Measurements from ENCODE around the gene TESK1. TPM values are rescaled to one million over a fixed set of nuclear protein-coding genes. Genes with fewer than 3 reads are reported as not detected.
A peak's percentile ranks its signal among the peaks of the same experiment; 100 is the strongest.

Gene TESK1
- total and polyA plus RNA-seq, 4 donors = 3.7 to 12.5 (median 6.8) TPM

GRCh38 chr9:35629597-35629996 lies 24.5 kb downstream of the TESK1 start:
- TF ChIP-seq FOXA2 (IDR thresholded peaks at IDR 0.05) = no peak
- no peak for TF ChIP-seq HNF4A (conservative IDR thresholded peaks at IDR 0.05)
- no peak for TF ChIP-seq EGR1 (IDR thresholded peaks at IDR 0.05; ENCODE audit: low read depth in 2 of 2)
- no peak for TF ChIP-seq RAD21 (IDR thresholded peaks at IDR 0.05)
- TF ChIP-seq RXRA (IDR thresholded peaks at IDR 0.05) = no peak
- TF ChIP-seq, protein P1, sequence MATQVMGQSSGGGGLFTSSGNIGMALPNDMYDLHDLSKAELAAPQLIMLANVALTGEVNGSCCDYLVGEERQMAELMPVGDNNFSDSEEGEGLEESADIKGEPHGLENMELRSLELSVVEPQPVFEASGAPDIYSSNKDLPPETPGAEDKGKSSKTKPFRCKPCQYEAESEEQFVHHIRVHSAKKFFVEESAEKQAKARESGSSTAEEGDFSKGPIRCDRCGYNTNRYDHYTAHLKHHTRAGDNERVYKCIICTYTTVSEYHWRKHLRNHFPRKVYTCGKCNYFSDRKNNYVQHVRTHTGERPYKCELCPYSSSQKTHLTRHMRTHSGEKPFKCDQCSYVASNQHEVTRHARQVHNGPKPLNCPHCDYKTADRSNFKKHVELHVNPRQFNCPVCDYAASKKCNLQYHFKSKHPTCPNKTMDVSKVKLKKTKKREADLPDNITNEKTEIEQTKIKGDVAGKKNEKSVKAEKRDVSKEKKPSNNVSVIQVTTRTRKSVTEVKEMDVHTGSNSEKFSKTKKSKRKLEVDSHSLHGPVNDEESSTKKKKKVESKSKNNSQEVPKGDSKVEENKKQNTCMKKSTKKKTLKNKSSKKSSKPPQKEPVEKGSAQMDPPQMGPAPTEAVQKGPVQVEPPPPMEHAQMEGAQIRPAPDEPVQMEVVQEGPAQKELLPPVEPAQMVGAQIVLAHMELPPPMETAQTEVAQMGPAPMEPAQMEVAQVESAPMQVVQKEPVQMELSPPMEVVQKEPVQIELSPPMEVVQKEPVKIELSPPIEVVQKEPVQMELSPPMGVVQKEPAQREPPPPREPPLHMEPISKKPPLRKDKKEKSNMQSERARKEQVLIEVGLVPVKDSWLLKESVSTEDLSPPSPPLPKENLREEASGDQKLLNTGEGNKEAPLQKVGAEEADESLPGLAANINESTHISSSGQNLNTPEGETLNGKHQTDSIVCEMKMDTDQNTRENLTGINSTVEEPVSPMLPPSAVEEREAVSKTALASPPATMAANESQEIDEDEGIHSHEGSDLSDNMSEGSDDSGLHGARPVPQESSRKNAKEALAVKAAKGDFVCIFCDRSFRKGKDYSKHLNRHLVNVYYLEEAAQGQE (IDR thresholded peaks at IDR 0.05) = no peak
- TF ChIP-seq, protein P2, sequence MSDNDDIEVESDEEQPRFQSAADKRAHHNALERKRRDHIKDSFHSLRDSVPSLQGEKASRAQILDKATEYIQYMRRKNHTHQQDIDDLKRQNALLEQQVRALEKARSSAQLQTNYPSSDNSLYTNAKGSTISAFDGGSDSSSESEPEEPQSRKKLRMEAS (IDR thresholded peaks at IDR 0.05) = no peak
- no peak for TF ChIP-seq HNF4G (IDR thresholded peaks at IDR 0.05)
- no peak for TF ChIP-seq TAF1 (conservative IDR thresholded peaks at IDR 0.05)
- H3K36me3 ChIP-seq (ENCODE audit: control insufficient read depth in 4 of 4, insufficient read depth in 3 of 4, low read depth in 1 of 4, low read length in 3 of 4) = no peaks in the 10 kb centered on the region
- H3K9ac ChIP-seq (ENCODE audit: low read depth in 1 of 2, low read length in 2 of 2) = no peak overlapping the region
- no peaks in the 10 kb centered on the region for H3K4me1 ChIP-seq (ENCODE audit: control insufficient read depth in 4 of 4, insufficient read depth in 4 of 4, low read length in 3 of 4)
- H3K9me3 ChIP-seq (ENCODE audit: control insufficient read depth in 4 of 4, low read length in 3 of 4) = no peaks in the 10 kb centered on the region
- no peak overlapping the region for H3K27ac ChIP-seq (ENCODE audit: low read depth in 1 of 2, low read length in 2 of 2)
- no peak overlapping the region for H3K4me3 ChIP-seq (ENCODE audit: low read depth in 1 of 3, low read length in 3 of 3)
- DNase-seq (ENCODE audit: low spot score) = no peak
- H3K27me3 ChIP-seq (ENCODE audit: control insufficient read depth in 4 of 4, insufficient read depth in 4 of 4, low read length in 3 of 4) = no peaks in the 10 kb centered on the region
- 88% methylated on average over 5 of the region's 5 CpGs for WGBS

DNA sequence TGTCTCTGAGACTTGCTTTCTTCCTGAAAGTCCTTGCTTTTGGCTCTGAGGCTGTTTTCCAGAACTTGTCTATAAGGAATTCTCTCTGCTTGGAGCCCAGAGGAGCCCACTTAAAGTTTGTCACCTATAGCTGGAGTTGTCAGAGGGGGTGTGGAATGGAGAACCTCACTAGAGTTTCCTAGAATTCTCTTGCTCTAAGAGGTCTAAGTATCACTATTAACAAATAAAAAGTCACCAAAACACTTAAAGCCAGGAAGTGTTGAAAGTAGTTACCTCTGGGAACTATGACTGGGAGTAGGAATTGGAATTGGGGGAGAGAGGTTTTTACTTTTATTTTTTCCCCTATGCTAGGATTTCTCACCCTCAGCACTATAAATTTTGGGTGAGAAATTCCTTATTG lies 30.7 kb downstream of the TESK1 start:
- no peak for TF ChIP-seq ATF3 (IDR thresholded peaks at IDR 0.05)
- TF ChIP-seq CTCF (IDR thresholded peaks at IDR 0.05; ENCODE audit: low read depth, low read length, missing input control) = no peak
- no peak for TF ChIP-seq EGR1 (IDR thresholded peaks at IDR 0.05; ENCODE audit: low read depth in 2 of 2)
- no peak for TF ChIP-seq RXRA (IDR thresholded peaks at IDR 0.05)
- no peak for TF ChIP-seq TAF1 (conservative IDR thresholded peaks at IDR 0.05)
- no peak for TF ChIP-seq FOXA2 (IDR thresholded peaks at IDR 0.05)
- TF ChIP-seq GABPA (IDR thresholded peaks at IDR 0.05 in 1 of 2, conservative IDR thresholded peaks at IDR 0.05 in 1 of 2) = no peak
- TF ChIP-seq, protein P3, sequence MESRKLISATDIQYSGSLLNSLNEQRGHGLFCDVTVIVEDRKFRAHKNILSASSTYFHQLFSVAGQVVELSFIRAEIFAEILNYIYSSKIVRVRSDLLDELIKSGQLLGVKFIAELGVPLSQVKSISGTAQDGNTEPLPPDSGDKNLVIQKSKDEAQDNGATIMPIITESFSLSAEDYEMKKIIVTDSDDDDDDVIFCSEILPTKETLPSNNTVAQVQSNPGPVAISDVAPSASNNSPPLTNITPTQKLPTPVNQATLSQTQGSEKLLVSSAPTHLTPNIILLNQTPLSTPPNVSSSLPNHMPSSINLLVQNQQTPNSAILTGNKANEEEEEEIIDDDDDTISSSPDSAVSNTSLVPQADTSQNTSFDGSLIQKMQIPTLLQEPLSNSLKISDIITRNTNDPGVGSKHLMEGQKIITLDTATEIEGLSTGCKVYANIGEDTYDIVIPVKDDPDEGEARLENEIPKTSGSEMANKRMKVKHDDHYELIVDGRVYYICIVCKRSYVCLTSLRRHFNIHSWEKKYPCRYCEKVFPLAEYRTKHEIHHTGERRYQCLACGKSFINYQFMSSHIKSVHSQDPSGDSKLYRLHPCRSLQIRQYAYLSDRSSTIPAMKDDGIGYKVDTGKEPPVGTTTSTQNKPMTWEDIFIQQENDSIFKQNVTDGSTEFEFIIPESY (IDR thresholded peaks at IDR 0.05) = no peak
- TF ChIP-seq, protein P1 (IDR thresholded peaks at IDR 0.05) = no peak
- TF ChIP-seq RAD21 (IDR thresholded peaks at IDR 0.05) = no peak
- TF ChIP-seq, protein P2 (IDR thresholded peaks at IDR 0.05) = no peak
- no peak for TF ChIP-seq HNF4A (conservative IDR thresholded peaks at IDR 0.05)
- no peak for TF ChIP-seq NR2F2 (IDR thresholded peaks at IDR 0.05)
- no peak for TF ChIP-seq YY1 (IDR thresholded peaks at IDR 0.05)
- TF ChIP-seq FOXA1 (IDR thresholded peaks at IDR 0.05) = no peak
- no peak for TF ChIP-seq HNF4G (IDR thresholded peaks at IDR 0.05)
- TF ChIP-seq SP1 (IDR thresholded peaks at IDR 0.05) = no peak
- TF ChIP-seq JUND (IDR thresholded peaks at IDR 0.05) = no peak
- Histone ChIP-seq H3K9ac (ENCODE audit: low read depth in 1 of 2, low read length in 2 of 2) (no peak overlapping the region), H3K36me3 (ENCODE audit: control insufficient read depth in 4 of 4, insufficient read depth in 3 of 4, low read depth in 1 of 4, low read length in 3 of 4) (no peaks in the 10 kb centered on the region), H3K4me1 (ENCODE audit: control insufficient read depth in 4 of 4, insufficient read depth in 4 of 4, low read length in 3 of 4) (no peaks in the 10 kb centered on the region), H3K27ac (ENCODE audit: low read depth in 1 of 2, low read length in 2 of 2) (peak overlapping the region in 1 of 2 donors; percentile 35), H3K4me3 (ENCODE audit: low read depth in 1 of 3, low read length in 3 of 3) (no peak overlapping the region), H3K27me3 (ENCODE audit: control insufficient read depth in 4 of 4, insufficient read depth in 4 of 4, low read length in 3 of 4) (no peaks in the 10 kb centered on the region), H3K9me3 (ENCODE audit: control insufficient read depth in 4 of 4, low read length in 3 of 4) (no peaks in the 10 kb centered on the region)
- DNase-seq (ENCODE audit: low spot score) = no peak
